Stimulated activated CD8-positive, alpha-beta memory T cell treated with anti-CD3 and anti-CD28 coated beads, Interleukin-2, amount 100 ng/mL, for 1 hour (primary cell): Measurements from ENCODE around the gene RTL9.
"Not testable (repeated sequence)": the region's sequence is repeated elsewhere in the genome, so short reads cannot be mapped to it uniquely, and the experiment has no call there.

Source experiments
- DNase-seq, 2 donors: peaks; one replicate each; pipeline ENCODE4 v3.0.0-alpha.2; 2020; ENCODE audit warnings: low read depth in 2 of 2

The RTL9 gene

GRCh38 chrX:110406250-110406649 is 47.6 kb downstream of the RTL9 start:
- not testable (repeated sequence) for DNase-seq

- DNase-seq: no peak
These were observed 48.2 kb downstream of the RTL9 start for GRCh38 chrX:110406822-110407221.

GRCh38 chrX:110407910-110408545 is 49.4 kb downstream of the RTL9 start:
- no peak for DNase-seq
